ENCODE measurements around the gene ASCL1.

DNA sequence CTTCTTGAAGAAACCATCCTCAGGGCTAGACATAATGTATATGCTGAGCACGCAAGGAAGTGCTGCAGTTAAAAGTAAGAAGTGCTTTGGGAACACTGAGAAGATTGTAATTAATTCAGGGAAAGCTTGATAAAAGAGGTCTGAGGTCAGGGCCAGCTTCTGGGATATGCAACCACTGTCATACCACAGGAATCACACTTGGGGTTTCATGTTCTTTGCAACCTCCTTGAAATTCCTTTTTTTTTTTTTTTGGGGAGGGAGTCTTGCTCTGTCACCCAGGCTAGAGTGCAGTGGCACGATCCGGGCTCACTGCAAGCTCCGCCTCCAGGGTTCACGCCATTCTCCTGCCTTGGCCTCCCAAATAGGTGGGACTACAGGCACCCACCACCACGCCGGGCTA, 47.3 kb upstream of the ASCL1 start:
- TF ChIP-seq CTCF (IDR thresholded peaks at IDR 0.05; ENCODE audit: insufficient read depth, low read length, poor library complexity, severe bottlenecking) (no peak), EZH2phosphoT487 (conservative IDR thresholded peaks at IDR 0.05; ENCODE audit: low read length) (no peak)

All from SU-DHL-6 (cell line).